LNCAP (cell line): ENCODE measurements around the gene ITM2C.
A peak's percentile ranks its signal among the peaks of the same experiment; 100 is the strongest.

Source experiments
- CTCF ChIP-seq: fragments of 450-650 bp; IDR thresholded peaks from 2 replicates; pipeline ENCODE4 v1.5.1; 2017; ENCODE audit warnings: mild to moderate bottlenecking

The ITM2C gene

GRCh38 chr2:230864605-230865306, at the start of gene ITM2C:
Gene ITM2C, plus strand, starts transcription at chr2:230864942. Its CDS starts 84 bp downstream, at chr2:230865026.
- peak; percentile 65 for TF ChIP-seq CTCF

- TF ChIP-seq CTCF = no peak
These were observed 49.7 kb upstream of the ITM2C start for GRCh38 chr2:230815088-230815487.

- no peak for TF ChIP-seq CTCF
These were observed 48.0 kb upstream of the ITM2C start for GRCh38 chr2:230816735-230817134.

- no peak for TF ChIP-seq CTCF
These were observed 45.3 kb upstream of the ITM2C start for GRCh38 chr2:230819433-230819832.

- no peak for TF ChIP-seq CTCF
These were observed 43.3 kb upstream of the ITM2C start for GRCh38 chr2:230821261-230821990.

GRCh38 chr2:230821991-230822520, 42.7 kb upstream of the ITM2C start:
- TF ChIP-seq CTCF = no peak

GRCh38 chr2:230823264-230823964, 41.3 kb upstream of the ITM2C start:
- TF ChIP-seq CTCF = no peak
